Measurements from ENCODE around the gene TMEM74B. TPM values are rescaled to one million over a fixed set of nuclear protein-coding genes. Genes with fewer than 3 reads are reported as not detected.

TMEM74B gene
- total RNA-seq, 1 experiment from 2014 or later = 6.3 TPM

DNA sequence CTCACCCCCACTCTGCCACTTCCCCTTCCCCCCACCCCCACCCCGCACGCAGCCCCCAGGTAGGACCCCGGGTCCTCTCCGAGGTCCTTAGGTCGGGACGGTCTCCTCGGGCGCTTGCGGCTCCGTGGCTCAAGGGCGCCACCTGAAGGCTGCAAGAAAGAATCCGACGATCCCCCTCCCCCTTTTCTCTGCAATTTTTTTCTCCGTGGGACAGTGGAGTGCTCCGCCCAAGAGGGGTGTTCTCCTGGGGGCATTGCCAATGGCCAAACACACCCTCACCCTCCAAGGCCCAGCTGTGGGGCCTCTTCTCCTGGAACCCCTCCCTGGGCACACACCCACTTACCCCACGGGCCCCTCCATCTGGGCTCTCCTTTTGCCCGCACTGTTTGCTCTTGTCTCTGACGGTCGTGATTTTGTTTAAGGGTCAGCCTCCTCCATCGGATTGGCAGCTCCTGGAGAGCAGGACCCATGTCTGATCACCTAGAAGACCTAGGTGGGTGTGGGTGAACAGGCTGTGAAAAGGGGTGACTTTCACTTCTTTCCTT is 1.1 kb upstream of the TMEM74B start:
- Histone ChIP-seq H3K9me3 (ENCODE audit: low read length) (no peaks in the 10 kb centered on the region), H3K4me2 (ENCODE audit: low read length) (peak overlapping the region; percentile 81), H4K20me1 (ENCODE audit: low read length) (no peaks in the 10 kb centered on the region), H3K9me2 (replicated peaks; ENCODE audit: low read length) (no peaks in the 10 kb centered on the region), H3K9ac (ENCODE audit: low read length) (no peak overlapping the region), H3K79me2 (ENCODE audit: low read length) (no peaks in the 10 kb centered on the region), H3K27me3 (ENCODE audit: low read length) (peaks cover 24% of the 10 kb centered on the region), H2AFZ (ENCODE audit: low read length) (peak overlapping the region; percentile 52; the same call in 1 of the 2 replicates), H3K4me1 (ENCODE audit: insufficient read depth, low read length) (peaks cover 4% of the 10 kb centered on the region; the same call in 1 of the 2 replicates), H3K36me3 (ENCODE audit: low read depth, low read length) (no peaks in the 10 kb centered on the region), H3F3A (ENCODE audit: low read length, unreplicated experiment) (no peaks in the 10 kb centered on the region), H3K27ac (ENCODE audit: low read length) (no peak overlapping the region), H3K4me3 (ENCODE audit: low read length) (peak overlapping the region; percentile 25; the same call in 1 of the 2 replicates)
- BruUV-seq (replicated peaks) = no TSS peak
- POLR2A ChIA-PET (ENCODE audit: unreplicated experiment) = no interaction called here
- DNase-seq (peak; percentile 71), ATAC-seq (peak; percentile 73)
- intact Hi-C loops (cut with micrococcal nuclease) = loop anchor here (10.0 kb wide), 2 partner anchors 231 to 371 kb away; no protein-coding TSS in a partner anchor
- no peak for TF ChIP-seq EZH2 (IDR thresholded peaks at IDR 0.05; ENCODE audit: low read length, unreplicated experiment)
- TF ChIP-seq, protein P1, sequence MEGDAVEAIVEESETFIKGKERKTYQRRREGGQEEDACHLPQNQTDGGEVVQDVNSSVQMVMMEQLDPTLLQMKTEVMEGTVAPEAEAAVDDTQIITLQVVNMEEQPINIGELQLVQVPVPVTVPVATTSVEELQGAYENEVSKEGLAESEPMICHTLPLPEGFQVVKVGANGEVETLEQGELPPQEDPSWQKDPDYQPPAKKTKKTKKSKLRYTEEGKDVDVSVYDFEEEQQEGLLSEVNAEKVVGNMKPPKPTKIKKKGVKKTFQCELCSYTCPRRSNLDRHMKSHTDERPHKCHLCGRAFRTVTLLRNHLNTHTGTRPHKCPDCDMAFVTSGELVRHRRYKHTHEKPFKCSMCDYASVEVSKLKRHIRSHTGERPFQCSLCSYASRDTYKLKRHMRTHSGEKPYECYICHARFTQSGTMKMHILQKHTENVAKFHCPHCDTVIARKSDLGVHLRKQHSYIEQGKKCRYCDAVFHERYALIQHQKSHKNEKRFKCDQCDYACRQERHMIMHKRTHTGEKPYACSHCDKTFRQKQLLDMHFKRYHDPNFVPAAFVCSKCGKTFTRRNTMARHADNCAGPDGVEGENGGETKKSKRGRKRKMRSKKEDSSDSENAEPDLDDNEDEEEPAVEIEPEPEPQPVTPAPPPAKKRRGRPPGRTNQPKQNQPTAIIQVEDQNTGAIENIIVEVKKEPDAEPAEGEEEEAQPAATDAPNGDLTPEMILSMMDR (conservative IDR thresholded peaks at IDR 0.05; ENCODE audit: low read depth, low read length) = peak; percentile 76
- no peak for TF ChIP-seq EZH2phosphoT487 (IDR thresholded peaks at IDR 0.05; ENCODE audit: borderline replicate concordance, low read length)
- CTCF ChIA-PET = no interaction called here

DNA sequence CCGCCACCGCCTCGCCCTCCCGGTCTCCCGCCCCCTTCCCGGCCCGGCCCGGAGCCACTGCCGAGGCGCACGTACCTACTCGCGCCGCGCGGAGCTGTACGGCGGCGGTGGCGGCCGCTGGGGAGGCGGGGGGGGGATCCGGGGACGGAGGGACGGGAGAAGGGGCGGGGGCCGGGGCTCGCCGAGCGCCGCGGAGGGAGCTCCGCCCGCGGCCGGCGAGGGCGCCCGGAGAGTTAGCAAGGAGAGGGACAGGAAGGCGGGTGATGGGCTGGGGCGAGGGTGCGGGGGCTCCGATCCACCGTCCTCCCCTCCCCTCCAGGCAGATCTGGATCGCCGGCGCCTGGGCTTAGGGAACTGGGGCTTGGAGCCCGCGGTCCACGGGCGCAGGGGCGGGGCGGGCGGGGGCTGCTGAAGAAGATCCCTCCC is 548 bp upstream of the TMEM74B start:
- no peak overlapping the region for H3K9ac ChIP-seq (ENCODE audit: low read length)
- intact Hi-C loops (cut with micrococcal nuclease) = loop anchor here (10.0 kb wide), 2 partner anchors 231 to 371 kb away; no protein-coding TSS in a partner anchor
- peak overlapping the region; percentile 60; the same call in 1 of the 2 replicates for H2AFZ ChIP-seq (ENCODE audit: low read length)
- peaks cover 4% of the 10 kb centered on the region; the same call in 1 of the 2 replicates for H3K4me1 ChIP-seq (ENCODE audit: insufficient read depth, low read length)
- ChIA-PET POLR2A (ENCODE audit: unreplicated experiment) (no interaction called here), CTCF (interaction anchor here (0.6 kb wide), 1 partner anchor 219 kb away, joined by 7 read pairs; no protein-coding TSS in a partner anchor)
- H3K9me2 ChIP-seq (replicated peaks; ENCODE audit: low read length) = no peaks in the 10 kb centered on the region
- no peaks in the 10 kb centered on the region for H3K9me3 ChIP-seq (ENCODE audit: low read length)
- no TSS peak for BruUV-seq (replicated peaks)
- peak overlapping the region; percentile 66 for H3K4me3 ChIP-seq (ENCODE audit: low read length)
- H3K27ac ChIP-seq (ENCODE audit: low read length) = no peak overlapping the region
- H3K36me3 ChIP-seq (ENCODE audit: low read depth, low read length) = no peaks in the 10 kb centered on the region
- H3K4me2 ChIP-seq (ENCODE audit: low read length) = peak overlapping the region; percentile 81
- DNase-seq = no peak
- H3K79me2 ChIP-seq (ENCODE audit: low read length) = no peaks in the 10 kb centered on the region
- TF ChIP-seq, protein P1 (conservative IDR thresholded peaks at IDR 0.05; ENCODE audit: low read depth, low read length) = no peak
- no peak for TF ChIP-seq EZH2 (IDR thresholded peaks at IDR 0.05; ENCODE audit: low read length, unreplicated experiment)
- TF ChIP-seq EZH2phosphoT487 (IDR thresholded peaks at IDR 0.05; ENCODE audit: borderline replicate concordance, low read length) = no peak
- ATAC-seq = peak; percentile 50
- H4K20me1 ChIP-seq (ENCODE audit: low read length) = no peaks in the 10 kb centered on the region
- H3F3A ChIP-seq (ENCODE audit: low read length, unreplicated experiment) = no peaks in the 10 kb centered on the region
- peaks cover 18% of the 10 kb centered on the region for H3K27me3 ChIP-seq (ENCODE audit: low read length)

DNA sequence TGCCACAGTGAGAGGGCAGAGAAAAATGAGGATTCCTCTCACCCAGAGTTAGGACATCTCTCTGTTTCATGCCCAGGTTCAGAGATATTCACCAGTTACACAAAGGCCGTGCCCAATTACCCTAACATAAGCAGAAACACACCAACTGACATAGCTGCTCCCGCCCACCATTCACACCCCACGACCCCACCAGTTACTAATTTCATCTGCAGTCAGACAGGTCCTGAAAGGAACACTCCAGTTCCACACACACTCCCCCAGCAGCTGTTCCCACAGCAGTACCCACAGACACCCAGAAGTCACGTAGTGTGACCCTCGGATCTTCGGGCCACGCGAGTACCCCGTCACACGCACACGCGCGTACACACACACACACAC is 532 bp downstream of the TMEM74B start:
- Histone ChIP-seq H3K4me2 (ENCODE audit: low read length) (peak overlapping the region; percentile 81), H4K20me1 (ENCODE audit: low read length) (no peaks in the 10 kb centered on the region), H3K4me3 (ENCODE audit: low read length) (peak overlapping the region; percentile 66), H3K27ac (ENCODE audit: low read length) (no peak overlapping the region), H3K79me2 (ENCODE audit: low read length) (no peaks in the 10 kb centered on the region), H3K36me3 (ENCODE audit: low read depth, low read length) (no peaks in the 10 kb centered on the region), H3K9me3 (ENCODE audit: low read length) (no peaks in the 10 kb centered on the region), H3K9ac (ENCODE audit: low read length) (no peak overlapping the region), H3K9me2 (replicated peaks; ENCODE audit: low read length) (no peaks in the 10 kb centered on the region), H3K27me3 (ENCODE audit: low read length) (0 out of 2 replicates have a peak, but pooled peaks cover 7% of the 10 kb centered on the region), H2AFZ (ENCODE audit: low read length) (peak overlapping the region; percentile 60; the same call in 1 of the 2 replicates), H3K4me1 (ENCODE audit: insufficient read depth, low read length) (peaks cover 4% of the 10 kb centered on the region; the same call in 1 of the 2 replicates), H3F3A (ENCODE audit: low read length, unreplicated experiment) (no peaks in the 10 kb centered on the region)
- ChIA-PET CTCF (no interaction called here), POLR2A (ENCODE audit: unreplicated experiment) (no interaction called here)
- ATAC-seq = no peak
- TF ChIP-seq, protein P1 (conservative IDR thresholded peaks at IDR 0.05; ENCODE audit: low read depth, low read length) = no peak
- TF ChIP-seq EZH2phosphoT487 (IDR thresholded peaks at IDR 0.05; ENCODE audit: borderline replicate concordance, low read length) (no peak), EZH2 (IDR thresholded peaks at IDR 0.05; ENCODE audit: low read length, unreplicated experiment) (no peak)
- intact Hi-C loops (cut with micrococcal nuclease) = loop anchor here (10.0 kb wide), 2 partner anchors 229 to 369 kb away; no protein-coding TSS in a partner anchor
- no peak for DNase-seq
- no TSS peak for BruUV-seq (replicated peaks)

All from PC-3 (cell line).